Measurements from ENCODE around the gene PDZK1.
A peak's percentile ranks its signal among the peaks of the same experiment; 100 is the strongest.
"Not testable (repeated sequence)": the region's sequence is repeated elsewhere in the genome, so short reads cannot be mapped to it uniquely, and the experiment has no call there.

PDZK1 gene

DNA sequence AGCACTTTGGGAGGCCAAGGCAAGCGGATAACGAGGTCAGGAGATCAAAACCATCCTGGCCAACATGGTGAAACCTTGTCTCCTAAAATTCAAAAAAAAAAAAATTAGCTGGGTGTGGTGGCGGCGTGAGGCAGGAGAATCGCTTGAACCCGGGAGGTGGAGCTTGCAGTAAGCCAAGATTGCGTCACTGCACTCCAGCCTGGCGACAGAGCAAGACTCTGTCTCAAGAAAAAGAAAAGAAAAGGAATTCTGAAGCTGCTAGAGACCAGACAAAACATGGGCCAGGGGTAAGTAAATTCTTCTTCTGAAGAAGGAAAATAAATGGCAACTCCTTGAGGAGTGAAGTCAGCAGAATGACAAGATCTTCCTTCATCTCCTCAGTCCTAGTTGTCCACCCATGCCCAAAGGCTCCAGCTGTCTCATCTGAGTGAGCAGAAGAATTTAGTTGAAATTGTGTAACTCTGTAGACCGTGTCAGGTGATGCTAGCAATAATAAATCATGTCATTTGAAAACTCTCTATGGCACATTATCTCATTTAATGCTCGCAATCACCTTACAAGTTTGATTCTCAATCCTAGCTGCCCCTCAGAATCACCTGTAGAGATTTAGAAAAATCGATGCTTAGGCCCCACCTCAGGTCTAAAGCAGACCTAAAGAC lies 14.3 kb downstream of the PDZK1 start:
- no peak for DNase-seq (ENCODE audit: insufficient read length, low spot score)
- TF ChIP-seq POLR2A (IDR thresholded peaks at IDR 0.05; ENCODE audit: low read depth, low read length) (no peak), POLR2AphosphoS5 (IDR thresholded peaks at IDR 0.05; ENCODE audit: low read depth, low read length) (no peak), TAF1 (IDR thresholded peaks at IDR 0.05; ENCODE audit: low read depth, low read length) (no peak), POU2F2 (IDR thresholded peaks at IDR 0.05; ENCODE audit: low read depth, low read length) (no peak), PAX5 (IDR thresholded peaks at IDR 0.05; ENCODE audit: insufficient read depth, low read length, severe bottlenecking) (no peak)
- FAIRE-seq, result no peak

DNA sequence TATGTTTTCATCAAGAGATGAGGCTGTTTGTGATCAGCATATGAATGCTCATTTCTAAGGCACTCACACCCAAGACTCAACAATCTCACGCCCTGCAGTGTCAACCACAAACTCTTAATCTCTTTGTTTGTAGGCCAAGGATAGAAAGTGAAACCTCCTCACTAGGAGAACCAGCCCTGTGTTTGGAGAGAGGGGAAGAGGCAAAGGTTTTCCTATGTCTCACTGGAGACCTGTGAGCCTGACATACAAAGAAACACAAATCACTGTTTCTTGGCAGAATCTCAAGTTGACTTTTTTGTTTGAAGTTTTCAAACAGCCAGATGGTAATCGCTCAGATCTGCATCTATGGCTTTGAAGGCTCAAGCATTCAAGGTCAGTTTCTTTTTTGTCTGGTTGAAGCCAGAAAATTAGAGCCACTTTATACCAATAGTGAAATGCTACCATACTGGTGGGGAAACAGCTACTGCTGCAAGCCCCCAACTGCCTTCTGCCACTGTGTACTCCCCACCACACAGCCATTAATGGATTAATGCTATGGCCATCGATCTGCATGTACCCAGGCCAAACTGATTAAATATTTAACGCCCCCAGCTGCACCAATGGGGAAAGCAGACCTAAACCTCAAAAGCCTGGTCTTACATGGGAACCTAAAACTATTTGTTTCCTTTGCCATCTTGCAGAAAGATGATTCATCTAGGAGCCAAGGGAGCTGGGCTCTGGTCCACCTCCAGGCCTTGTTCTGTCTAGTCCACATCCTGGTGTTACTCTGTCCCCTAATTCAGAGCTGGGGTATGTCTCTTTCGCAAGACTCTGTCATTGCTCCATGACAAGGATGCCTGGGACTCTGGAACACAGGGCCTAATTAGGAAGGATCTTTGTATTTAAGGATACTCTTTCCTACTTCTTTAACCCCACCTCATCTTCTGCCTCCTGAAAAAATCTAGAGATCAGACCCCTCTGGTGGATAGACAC lies 16.3 kb downstream of the PDZK1 start:
- FAIRE-seq (peak; percentile 50), DNase-seq (ENCODE audit: insufficient read length, low spot score) (peak; percentile 56)
- TF ChIP-seq POU2F2 (IDR thresholded peaks at IDR 0.05; ENCODE audit: low read depth, low read length) (no peak), TAF1 (IDR thresholded peaks at IDR 0.05; ENCODE audit: low read depth, low read length) (no peak), PAX5 (IDR thresholded peaks at IDR 0.05; ENCODE audit: insufficient read depth, low read length, severe bottlenecking) (no peak), SPI1 (IDR thresholded peaks at IDR 0.05; ENCODE audit: low read depth, low read length) (no peak), POLR2A (IDR thresholded peaks at IDR 0.05; ENCODE audit: low read depth, low read length) (no peak), POLR2AphosphoS5 (IDR thresholded peaks at IDR 0.05; ENCODE audit: low read depth, low read length) (no peak)

DNA sequence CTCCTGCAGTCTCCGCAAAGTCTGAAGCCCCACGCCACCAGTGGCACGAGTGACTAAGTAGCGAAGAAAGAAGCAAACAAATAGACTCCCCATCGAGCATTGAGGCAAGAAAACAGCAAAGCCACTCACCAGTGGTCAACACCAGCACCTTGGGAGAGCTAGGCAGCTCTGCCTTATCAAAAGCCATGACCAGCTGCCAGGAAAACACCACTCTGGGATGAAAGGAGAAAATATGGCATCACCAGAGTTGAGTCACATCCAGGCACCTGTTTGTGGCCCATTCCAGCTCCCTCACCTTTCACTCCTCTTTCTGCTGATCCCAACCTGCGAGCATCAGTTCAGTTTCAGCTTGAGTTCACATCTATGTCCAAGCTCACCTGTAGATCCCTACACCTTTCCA lies 17.2 kb downstream of the PDZK1 start:
- FAIRE-seq, result no peak

DNA sequence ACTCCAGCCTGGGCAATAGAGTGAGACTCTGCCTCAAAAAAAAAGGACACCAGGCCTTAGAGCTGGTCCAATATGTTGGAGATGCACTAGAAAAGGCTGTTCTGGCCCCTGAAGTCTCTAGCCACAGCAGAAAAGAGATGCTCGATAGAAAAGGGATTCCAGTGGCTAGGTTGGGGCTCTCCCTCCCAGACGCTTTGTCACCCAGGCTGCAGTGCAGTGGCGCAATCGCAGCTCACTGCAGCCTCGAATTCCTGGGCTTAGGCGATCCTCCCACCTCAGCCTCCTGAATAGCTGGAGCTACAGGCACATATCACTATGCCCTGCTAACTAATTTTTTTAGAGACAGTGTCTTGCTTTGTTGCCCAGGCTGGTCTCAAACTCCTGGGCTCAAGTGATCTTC lies 18.2 kb downstream of the PDZK1 start:
- DNase-seq (ENCODE audit: insufficient read length, low spot score) (no peak), FAIRE-seq (no peak)
- TF ChIP-seq PAX5 (IDR thresholded peaks at IDR 0.05; ENCODE audit: insufficient read depth, low read length, severe bottlenecking) (no peak), SPI1 (IDR thresholded peaks at IDR 0.05; ENCODE audit: low read depth, low read length) (no peak), TAF1 (IDR thresholded peaks at IDR 0.05; ENCODE audit: low read depth, low read length) (no peak), POLR2AphosphoS5 (IDR thresholded peaks at IDR 0.05; ENCODE audit: low read depth, low read length) (no peak), POU2F2 (IDR thresholded peaks at IDR 0.05; ENCODE audit: low read depth, low read length) (no peak), POLR2A (IDR thresholded peaks at IDR 0.05; ENCODE audit: low read depth, low read length) (no peak)

More for the DNA sequence above, 17.2 kb downstream of the PDZK1 start:
- TF ChIP-seq POLR2AphosphoS5 (IDR thresholded peaks at IDR 0.05; ENCODE audit: low read depth, low read length) (no peak), TAF1 (IDR thresholded peaks at IDR 0.05; ENCODE audit: low read depth, low read length) (no peak), POU2F2 (IDR thresholded peaks at IDR 0.05; ENCODE audit: low read depth, low read length) (no peak), POLR2A (IDR thresholded peaks at IDR 0.05; ENCODE audit: low read depth, low read length) (no peak), SPI1 (IDR thresholded peaks at IDR 0.05; ENCODE audit: low read depth, low read length) (no peak), PAX5 (IDR thresholded peaks at IDR 0.05; ENCODE audit: insufficient read depth, low read length, severe bottlenecking) (no peak)
- DNase-seq (ENCODE audit: insufficient read length, low spot score), result no peak

DNA sequence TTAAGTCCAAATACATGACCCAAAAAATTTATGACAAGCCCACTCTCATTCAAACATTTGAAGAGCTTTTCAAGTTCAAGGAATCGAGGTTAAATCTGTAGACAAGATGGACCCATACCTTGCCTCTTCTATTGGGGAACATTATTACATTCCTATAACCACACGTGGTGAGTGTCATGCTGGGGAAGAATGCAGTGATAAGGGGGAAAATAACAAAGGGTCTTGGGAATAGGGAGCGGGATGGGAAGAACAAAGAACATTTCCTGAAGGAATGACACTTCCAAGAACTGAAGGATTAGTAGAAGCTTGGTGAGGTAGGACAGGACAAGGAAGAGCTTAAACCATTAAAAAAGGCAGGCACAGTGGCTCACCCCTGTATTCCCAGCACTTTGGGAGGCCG lies 18.8 kb downstream of the PDZK1 start:
- TF ChIP-seq POU2F2 (IDR thresholded peaks at IDR 0.05; ENCODE audit: low read depth, low read length), result no peak
- no peak for TF ChIP-seq POLR2A (IDR thresholded peaks at IDR 0.05; ENCODE audit: low read depth, low read length)
- no peak for TF ChIP-seq PAX5 (IDR thresholded peaks at IDR 0.05; ENCODE audit: insufficient read depth, low read length, severe bottlenecking)
- no peak for TF ChIP-seq TAF1 (IDR thresholded peaks at IDR 0.05; ENCODE audit: low read depth, low read length)
- TF ChIP-seq POLR2AphosphoS5 (IDR thresholded peaks at IDR 0.05; ENCODE audit: low read depth, low read length), result no peak
- no peak for TF ChIP-seq SPI1 (IDR thresholded peaks at IDR 0.05; ENCODE audit: low read depth, low read length)
- FAIRE-seq (no peak), DNase-seq (ENCODE audit: insufficient read length, low spot score) (no peak)

DNA sequence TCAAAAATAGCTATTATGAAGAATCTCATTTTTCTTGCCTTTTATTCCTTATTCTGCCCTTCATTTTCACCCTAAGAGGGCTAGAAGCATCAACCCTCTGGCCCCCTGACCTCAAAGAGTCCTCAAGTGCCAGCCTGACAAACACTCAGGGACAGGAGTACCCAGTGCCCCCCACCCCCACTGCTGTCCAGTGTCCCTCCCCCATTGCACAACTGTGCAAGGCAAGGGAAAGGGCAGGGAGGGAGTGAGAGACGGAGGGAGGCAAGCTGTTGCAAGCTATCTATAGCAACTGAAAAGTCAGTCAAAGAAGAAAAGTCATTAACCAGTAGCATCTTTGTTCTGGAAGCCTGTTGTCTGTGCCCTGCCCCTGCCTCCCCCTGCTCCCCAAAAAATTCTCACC lies 21.1 kb downstream of the PDZK1 start:
- FAIRE-seq; DNase-seq (ENCODE audit: insufficient read length, low spot score): not testable (repeated sequence)

DNA sequence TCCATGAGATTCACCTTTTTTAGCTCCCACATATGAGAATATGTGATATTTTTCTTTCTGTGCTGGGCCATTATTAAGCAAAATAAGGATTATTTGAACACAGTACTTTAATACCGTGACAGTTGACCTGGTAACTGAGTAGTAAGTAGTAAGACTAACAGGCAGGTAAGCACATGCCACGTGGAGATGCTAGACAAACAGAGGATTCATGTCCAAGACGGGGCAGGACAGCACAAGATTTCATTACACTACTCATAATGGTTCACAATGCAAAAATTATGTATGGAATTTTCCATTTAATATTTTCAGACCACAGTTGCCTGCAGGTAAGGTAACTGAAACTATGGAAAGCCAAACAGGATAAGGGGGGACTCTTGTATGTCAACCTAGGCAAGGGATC lies 22.3 kb downstream of the PDZK1 start:
- DNase-seq (ENCODE audit: insufficient read length, low spot score); FAIRE-seq: not testable (repeated sequence)

DNA sequence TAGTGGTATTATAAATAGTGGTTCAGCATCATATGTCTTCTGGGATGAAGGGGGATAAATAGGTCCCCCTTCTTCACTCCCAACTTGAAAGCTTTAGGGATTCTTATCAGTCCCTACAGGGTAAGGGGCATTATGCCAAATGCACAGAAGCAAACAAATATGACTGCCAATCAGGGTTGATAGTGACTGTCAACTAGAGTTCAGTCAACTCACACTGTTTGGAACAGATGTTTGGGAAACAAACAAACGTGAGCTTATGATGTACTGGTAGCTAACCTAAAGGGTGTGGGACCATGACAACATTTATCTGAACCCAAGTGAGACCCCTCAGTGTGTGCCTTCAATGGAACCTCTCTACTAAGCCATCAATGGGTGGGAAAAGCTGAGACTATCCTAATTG lies 34.0 kb downstream of the PDZK1 start:
- DNase-seq (ENCODE audit: insufficient read length, low spot score); FAIRE-seq: not testable (repeated sequence)

DNA sequence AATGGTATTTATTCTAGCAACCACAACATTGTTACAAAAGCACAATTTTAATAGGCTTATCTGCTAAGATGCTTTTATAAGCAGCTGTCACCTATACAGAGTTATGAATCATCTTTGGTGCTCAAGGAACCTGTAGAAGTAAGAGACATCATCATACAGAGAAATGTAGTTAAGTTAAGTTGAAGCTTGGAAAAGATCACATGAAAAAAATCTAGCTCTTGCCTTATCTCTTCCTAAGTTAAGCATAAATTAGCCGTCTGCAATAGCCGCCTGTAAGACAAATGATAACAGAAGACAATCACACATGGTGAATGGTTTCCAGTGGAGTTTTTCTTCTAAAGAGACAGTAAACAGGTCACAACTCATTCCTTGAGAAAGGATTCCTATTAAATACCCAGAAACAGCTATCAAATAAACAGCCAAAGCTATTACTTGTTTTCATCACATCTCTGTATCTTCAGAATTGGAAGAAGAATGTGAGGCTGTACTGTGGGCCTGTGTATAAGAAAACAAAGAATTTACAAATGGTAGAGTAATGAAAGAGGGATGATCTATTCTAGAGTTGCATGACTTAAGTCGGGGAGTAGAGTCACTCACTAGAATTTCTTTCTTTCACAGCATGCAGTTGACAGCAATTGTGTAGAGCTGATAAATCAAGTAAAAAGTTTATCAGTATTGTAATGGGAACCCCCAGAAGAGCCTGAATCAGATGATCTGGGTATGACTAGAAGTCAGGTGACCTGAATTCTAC lies 36.0 kb downstream of the PDZK1 start:
- not testable (repeated sequence) for FAIRE-seq; DNase-seq (ENCODE audit: insufficient read length, low spot score)

DNA sequence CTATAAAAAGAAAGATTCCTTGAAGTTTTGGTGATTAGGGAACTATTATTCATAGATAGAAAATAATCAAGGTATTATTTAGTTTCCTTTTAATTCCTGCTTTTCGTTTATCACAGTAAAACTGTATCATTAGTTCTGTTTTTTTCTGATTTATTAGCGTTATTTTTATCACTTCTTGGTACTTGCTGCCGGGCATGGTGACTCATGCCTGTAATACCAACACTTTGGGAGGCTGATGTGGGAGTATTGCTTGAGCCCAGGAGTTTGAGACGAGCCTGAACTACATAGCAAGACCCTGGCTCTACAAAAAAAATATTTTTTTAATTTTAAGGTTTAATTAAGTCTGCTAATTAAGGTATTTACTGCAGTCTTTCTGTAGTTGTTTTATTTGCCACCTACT lies 42.2 kb downstream of the PDZK1 start:
- DNase-seq (ENCODE audit: insufficient read length, low spot score); FAIRE-seq: not testable (repeated sequence)

DNA sequence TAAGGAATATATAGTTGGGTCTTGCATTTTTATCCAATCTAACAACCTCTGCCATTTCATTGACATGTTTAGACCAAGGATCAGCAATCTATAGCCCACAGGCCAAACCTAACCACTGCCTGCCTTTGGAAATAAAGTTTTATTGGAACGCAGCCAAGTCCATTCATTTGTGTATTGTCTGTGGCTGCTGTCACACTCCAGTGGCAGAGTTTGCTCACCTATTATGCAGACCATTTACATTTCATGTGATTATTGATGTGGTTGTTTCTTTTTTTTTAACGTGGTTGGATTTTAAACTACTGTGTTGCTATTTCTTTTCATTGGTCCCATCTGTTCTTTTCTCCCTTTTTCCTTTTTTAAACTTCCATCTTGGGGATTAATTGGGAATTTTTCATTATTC lies 44.7 kb downstream of the PDZK1 start:
- not testable (repeated sequence) for FAIRE-seq; DNase-seq (ENCODE audit: insufficient read length, low spot score)

DNA sequence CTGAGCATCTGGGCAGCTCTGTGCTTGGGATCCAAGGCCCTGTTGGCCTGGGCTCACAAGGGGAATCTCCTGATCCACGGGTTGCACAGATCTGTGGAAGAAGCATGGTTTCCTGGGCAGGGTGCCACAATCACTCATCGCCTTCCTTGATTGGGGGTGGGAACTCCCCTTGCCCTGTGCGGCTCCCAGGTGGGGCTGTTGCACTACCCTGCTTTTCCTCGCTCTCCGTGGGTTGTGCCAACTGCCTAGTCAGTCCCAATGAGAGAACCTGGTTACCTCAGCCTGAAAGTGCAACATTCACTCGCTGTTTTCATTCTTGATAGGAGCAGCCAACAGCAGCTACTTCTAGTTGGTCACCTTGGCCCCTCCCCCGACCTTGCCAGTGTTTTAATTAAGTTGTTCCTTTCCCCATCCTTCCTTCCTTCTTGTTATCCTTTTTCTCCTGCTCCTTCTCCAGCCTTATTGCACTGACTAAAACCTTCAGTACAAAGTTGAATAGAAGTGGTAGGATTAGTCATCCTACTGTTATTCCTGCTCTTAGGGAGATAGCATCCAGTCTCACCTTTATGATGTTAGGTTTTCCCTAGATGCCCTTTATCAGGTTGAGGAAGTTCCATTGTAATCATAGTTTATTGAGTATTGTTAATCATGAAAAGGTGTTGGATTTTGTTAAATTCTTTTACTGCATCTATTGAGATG lies 50.8 kb downstream of the PDZK1 start:
- not testable (repeated sequence) for FAIRE-seq; DNase-seq (ENCODE audit: insufficient read length, low spot score)

DNA sequence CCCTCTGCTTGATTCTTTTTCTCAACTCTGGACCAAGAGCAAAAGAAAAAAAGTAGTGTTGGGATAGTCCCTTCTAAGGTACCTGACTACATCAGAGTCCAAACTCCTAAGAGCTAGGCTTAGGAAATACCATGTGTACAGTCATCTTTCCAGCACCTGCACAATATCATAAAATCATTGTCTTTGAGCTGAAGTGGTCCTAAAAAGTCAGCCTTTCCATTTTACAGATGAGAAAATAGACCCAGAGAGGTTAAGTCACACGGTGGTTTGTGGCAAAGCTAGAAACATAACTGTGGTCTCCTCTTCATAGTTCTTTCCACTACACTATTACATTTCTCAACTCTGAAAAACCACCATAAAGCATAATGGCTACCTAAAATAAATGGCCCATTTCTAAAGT lies 63.2 kb downstream of the PDZK1 start:
- not testable (repeated sequence) for DNase-seq (ENCODE audit: insufficient read length, low spot score); FAIRE-seq

DNA sequence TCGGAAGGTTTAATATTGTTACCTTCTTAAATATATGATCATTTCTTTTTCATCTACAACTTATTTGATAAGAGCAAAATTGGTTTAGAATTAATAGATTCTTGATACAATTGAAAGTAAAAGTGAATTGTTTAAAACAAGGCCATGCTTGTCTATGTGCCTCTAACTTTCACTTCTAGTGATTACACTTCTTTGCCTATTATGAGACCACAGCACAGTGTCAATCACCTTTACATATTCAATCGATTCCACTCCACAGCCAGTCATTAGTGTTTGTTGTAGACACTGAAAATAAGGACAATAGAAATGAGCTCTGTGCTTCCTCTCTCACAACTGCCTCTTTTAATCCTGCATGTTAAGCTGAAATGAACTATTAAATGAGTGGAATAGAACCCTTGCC lies 65.3 kb downstream of the PDZK1 start:
- DNase-seq (ENCODE audit: insufficient read length, low spot score); FAIRE-seq: not testable (repeated sequence)

DNA sequence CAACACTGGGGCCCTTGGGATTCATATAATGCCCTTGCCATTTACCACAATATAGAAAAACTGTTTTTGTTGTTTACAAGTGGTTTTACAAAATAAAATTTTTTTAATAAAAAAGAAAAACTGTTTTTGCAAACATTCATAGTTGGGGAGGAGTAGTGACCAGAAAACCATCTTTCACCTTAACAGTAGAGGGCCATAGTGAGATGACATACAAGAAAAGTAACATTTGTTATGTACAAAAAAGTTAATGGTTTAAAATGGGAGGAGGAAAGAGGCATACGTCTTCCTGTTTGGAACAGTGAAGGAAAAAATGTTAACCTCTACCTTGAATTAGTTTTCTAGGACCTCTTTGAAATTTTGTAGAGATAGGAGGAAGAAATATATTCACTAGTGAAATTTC lies 70.9 kb downstream of the PDZK1 start:
- not testable (repeated sequence) for DNase-seq (ENCODE audit: insufficient read length, low spot score); FAIRE-seq

All from GM12891 (cell line).